K562 (cell line): Measurements from ENCODE around the gene HMGB1. TPM values are rescaled to one million over a fixed set of nuclear protein-coding genes. Genes with fewer than 3 reads are reported as not detected.

Source experiments
- ASH1L ChIP-seq: fragments of 450-650 bp; IDR thresholded peaks from 2 replicates; pipeline ENCODE4 v1.6.1; 2018; ENCODE audit warnings: borderline replicate concordance, mild to moderate bottlenecking, low read depth; ENCODE audit not compliant: partially characterized antibody
- ATF4 ChIP-seq: fragments of 450-650 bp; formaldehyde crosslinking; IDR thresholded peaks from 2 replicates; pipeline ENCODE4 v1.4.0; 2022; ENCODE audit warnings: mild to moderate bottlenecking, moderate library complexity
- ATF6 ChIP-seq: sonication (generic); formaldehyde crosslinking; IDR thresholded peaks from 2 replicates; pipeline ENCODE4 v1.4.0; 2020; ENCODE audit warnings: mild to moderate bottlenecking, missing genetic modification reagents
- BRD4 ChIP-seq: fragments of 200-600 bp; sonication (generic); IDR thresholded peaks from 2 replicates; pipeline ENCODE4 v1.6.1; 2017; ENCODE audit warnings: inconsistent platforms
- CTBP1 ChIP-seq: fragments of 450-650 bp; IDR thresholded peaks from 2 replicates; pipeline ENCODE4 v1.6.1; 2016; ENCODE audit warnings: borderline replicate concordance
- MAZ ChIP-seq, 2 experiments: fragments of 450-650 bp in 1 of 2; sonication (generic) in 1 of 2; formaldehyde crosslinking; IDR thresholded peaks in 1 of 2; conservative IDR thresholded peaks in 1 of 2; 2 replicates each; pipeline versions ENCODE4 v1.4.0 to v1.5.0; 2020; ENCODE audit warnings: mild to moderate bottlenecking in 1 of 2, missing genetic modification reagents in 1 of 2
- POLR3A ChIP-seq: IDR thresholded peaks from 2 replicates; pipeline ENCODE4 v1.6.1; 2011; ENCODE audit warnings: borderline replicate concordance, mild to moderate bottlenecking, moderate library complexity; ENCODE audit not compliant: insufficient read length, insufficient read depth; ENCODE audit errors: extremely low read depth
- PRPF4 ChIP-seq: fragments of 200-400 bp; formaldehyde crosslinking; IDR thresholded peaks from one replicate; pipeline ENCODE4 v1.6.1; 2017; ENCODE audit warnings: low read length, low read depth, mild to moderate bottlenecking; ENCODE audit not compliant: insufficient read depth, poor library complexity, severe bottlenecking
- SMARCA4 ChIP-seq: fragments of 450-650 bp; IDR thresholded peaks from 2 replicates; pipeline ENCODE4 v1.6.1; 2016
- SMARCB1 ChIP-seq: IDR thresholded peaks from 2 replicates; pipeline ENCODE4 v1.6.1; 2011; ENCODE audit warnings: improper control_type of control experiment, low read depth; ENCODE audit not compliant: insufficient read length
- SRF ChIP-seq, 2 experiments: fragments of 250-450, 450-650 bp in 1 of 2; sonication (Bioruptor Pico) in 1 of 2; sonication (generic) in 1 of 2; formaldehyde crosslinking; IDR thresholded peaks; 2 replicates each; pipeline versions ENCODE4 v1.5.0 to v1.5.1; 2020 to 2022; ENCODE audit warnings: mild to moderate bottlenecking in 1 of 2, missing genetic modification reagents in 1 of 2
- TBP ChIP-seq: optimal IDR thresholded peaks from 2 replicates; pipeline ENCODE3; 2011; ENCODE audit warnings: low read depth, low read length, improper control_type of control experiment
- TEAD1 ChIP-seq, 2 experiments: fragments of 450-650 bp in 1 of 2; sonication (generic) in 1 of 2; formaldehyde crosslinking; IDR thresholded peaks; 2 replicates each; pipeline versions ENCODE4 v1.4.0 to v1.8.0; 2020 to 2022; ENCODE audit warnings: mild to moderate bottlenecking in 2 of 2, missing genetic modification reagents in 1 of 2
- TRIM24 ChIP-seq, 2 experiments: fragments of 450-650 bp; IDR thresholded peaks; 2 replicates each; pipeline ENCODE4 v1.6.1; 2016
- ZNF311 ChIP-seq: fragments of 250-450 bp; sonication (Bioruptor Pico); IDR thresholded peaks from 2 replicates; pipeline ENCODE4 v1.4.0; 2020; ENCODE audit warnings: mild to moderate bottlenecking, moderate library complexity
- ZNF668 ChIP-seq: fragments of 250-450 bp; sonication (Bioruptor Pico); IDR thresholded peaks from 2 replicates; pipeline ENCODE4 v1.8.0; 2022; ENCODE audit warnings: mild to moderate bottlenecking, inconsistent platforms
- ZNF830 ChIP-seq: fragments of 250-450 bp; sonication (Bioruptor Pico); IDR thresholded peaks from 2 replicates; pipeline ENCODE4 v1.5.0; 2021; ENCODE audit warnings: mild to moderate bottlenecking
- polyA plus RNA-seq, 8 experiments: library from polyadenylated mRNA; depleted of rRNA in 4 of 8; stranded (reverse) in 5 of 8; unstranded in 3 of 8; fragments of >200 nt; fragmentation: Nextera tagmentation in 2 of 8; fragmentation: Illumina TruSeq in 1 of 8; extraction: Ambion mirVana in 2 of 8; extraction: Trizol in 1 of 8; gene quantifications; 2 replicates each; pipeline versions ENCODE4 v1.2.1 to v1.2.3, GENCODE V29; 2011 to 2014; ENCODE audit warnings: inconsistent platforms in 1 of 8, missing spikeins in 1 of 8
- total RNA-seq, 7 experiments: library from RNA; depleted of rRNA in 6 of 7; stranded (reverse); fragments of >200 nt in 6 of 7; fragmentation: Illumina TruSeq in 2 of 7; extraction: Trizol in 2 of 7; gene quantifications; 2 replicates each; pipeline versions ENCODE4 v1.2.1 to v1.2.3, GENCODE V29; 2011 to 2021; ENCODE audit warnings: low replicate concordance in 1 of 7
- TF ChIP-seq, protein P1 (sequence below), 2 experiments: fragments of 450-650 bp; IDR thresholded peaks; 2 replicates each; pipeline ENCODE4 v1.6.1; 2016
- TF ChIP-seq, protein P2 (sequence below): fragments of 250-450 bp; sonication (Bioruptor Pico); IDR thresholded peaks from 2 replicates; pipeline ENCODE4 v1.4.0; 2020; ENCODE audit warnings: borderline replicate concordance

The HMGB1 gene
- total and polyA plus RNA-seq, 9 of the 15 experiments (the other 6 are each of a cell fraction or from before 2014, with no cell fraction given) = 442 to 1,896 (median 933) TPM

GRCh38 chr13:30408319-30409101 lies 57.2 kb downstream of the HMGB1 start (continued):
- TF ChIP-seq MAZ (CRISPR knock-in tag; conservative IDR thresholded peaks at IDR 0.05 in 1 of 2, IDR thresholded peaks at IDR 0.05 in 1 of 2) = peak in 1 of 2 experiments; percentile 39; a peak in 1 of 4 replicates
- TF ChIP-seq ZNF311 (CRISPR knock-in tag) = no peak
- TF ChIP-seq TBP = no peak
- TF ChIP-seq, protein P1, sequence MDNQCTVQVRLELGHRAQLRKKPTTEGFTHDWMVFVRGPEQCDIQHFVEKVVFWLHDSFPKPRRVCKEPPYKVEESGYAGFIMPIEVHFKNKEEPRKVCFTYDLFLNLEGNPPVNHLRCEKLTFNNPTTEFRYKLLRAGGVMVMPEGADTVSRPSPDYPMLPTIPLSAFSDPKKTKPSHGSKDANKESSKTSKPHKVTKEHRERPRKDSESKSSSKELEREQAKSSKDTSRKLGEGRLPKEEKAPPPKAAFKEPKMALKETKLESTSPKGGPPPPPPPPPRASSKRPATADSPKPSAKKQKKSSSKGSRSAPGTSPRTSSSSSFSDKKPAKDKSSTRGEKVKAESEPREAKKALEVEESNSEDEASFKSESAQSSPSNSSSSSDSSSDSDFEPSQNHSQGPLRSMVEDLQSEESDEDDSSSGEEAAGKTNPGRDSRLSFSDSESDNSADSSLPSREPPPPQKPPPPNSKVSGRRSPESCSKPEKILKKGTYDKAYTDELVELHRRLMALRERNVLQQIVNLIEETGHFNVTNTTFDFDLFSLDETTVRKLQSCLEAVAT (IDR thresholded peaks at IDR 0.05) = no peak
- TF ChIP-seq SMARCA4 = no peak
- no peak for TF ChIP-seq ZNF830 (CRISPR knock-in tag)
- TF ChIP-seq SRF (CRISPR knock-in tag; IDR thresholded peaks at IDR 0.05) = no peak
- no peak for TF ChIP-seq SMARCB1
- 0 out of 2 replicates have a peak, but pooled peaks have one; percentile 58 for TF ChIP-seq ATF6 (CRISPR knock-in tag)
- TF ChIP-seq, protein P2, sequence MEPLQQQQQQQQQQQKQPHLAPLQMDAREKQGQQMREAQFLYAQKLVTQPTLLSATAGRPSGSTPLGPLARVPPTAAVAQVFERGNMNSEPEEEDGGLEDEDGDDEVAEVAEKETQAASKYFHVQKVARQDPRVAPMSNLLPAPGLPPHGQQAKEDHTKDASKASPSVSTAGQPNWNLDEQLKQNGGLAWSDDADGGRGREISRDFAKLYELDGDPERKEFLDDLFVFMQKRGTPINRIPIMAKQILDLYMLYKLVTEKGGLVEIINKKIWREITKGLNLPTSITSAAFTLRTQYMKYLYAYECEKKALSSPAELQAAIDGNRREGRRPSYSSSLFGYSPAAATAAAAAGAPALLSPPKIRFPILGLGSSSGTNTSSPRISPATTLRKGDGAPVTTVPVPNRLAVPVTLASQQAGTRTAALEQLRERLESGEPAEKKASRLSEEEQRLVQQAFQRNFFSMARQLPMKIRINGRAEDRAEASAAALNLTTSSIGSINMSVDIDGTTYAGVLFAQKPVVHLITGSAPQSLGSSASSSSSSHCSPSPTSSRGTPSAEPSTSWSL (CRISPR knock-in tag) = no peak
- no peak for TF ChIP-seq POLR3A
- TF ChIP-seq ATF4 (CRISPR knock-in tag) = no peak
- no peak for TF ChIP-seq ASH1L
- TF ChIP-seq TRIM24 (IDR thresholded peaks at IDR 0.05) = no peak
- TF ChIP-seq CTBP1 = no peak
- TF ChIP-seq PRPF4 = no peak
- no peak for TF ChIP-seq ZNF668 (CRISPR knock-in tag)
- TF ChIP-seq TEAD1 (CRISPR knock-in tag; IDR thresholded peaks at IDR 0.05) = peak in 1 of 2 experiments; percentile 33; a peak in 1 of 4 replicates
- no peak for TF ChIP-seq BRD4
